ENCODE results near the gene MROH8. TPM values are rescaled to one million over a fixed set of nuclear protein-coding genes. Genes with fewer than 3 reads are reported as not detected.
"Not testable (repeated sequence)": the region's sequence is repeated elsewhere in the genome, so short reads cannot be mapped to it uniquely, and the experiment has no call there.

MROH8 gene
- total RNA-seq, 1 donor from 2014 or later: not detected

DNA sequence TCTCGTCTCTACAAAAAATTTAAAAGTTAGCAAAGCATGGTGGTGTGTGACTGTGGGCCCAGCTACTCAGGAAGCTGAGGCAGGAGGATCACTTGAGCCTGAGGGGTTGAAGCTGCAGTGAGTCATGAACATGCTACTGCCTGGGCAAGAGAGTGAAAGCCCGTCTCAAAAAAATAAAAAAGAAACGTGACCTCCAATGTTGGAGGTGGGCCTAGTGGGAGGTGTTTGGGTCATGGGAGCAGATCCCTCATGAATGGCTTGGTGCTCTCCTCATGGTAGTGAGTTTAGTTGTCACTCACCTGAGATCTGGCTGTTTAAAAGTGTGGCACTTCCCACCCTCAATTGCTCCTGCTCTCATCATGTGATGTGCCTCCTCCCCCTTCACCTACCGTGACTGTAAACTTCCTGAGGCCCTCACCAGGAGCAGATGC lies 107.9 kb downstream of the MROH8 start:
- intact Hi-C loops (cut with DNase I): no loop called here
- Histone ChIP-seq H3K4me1 (no peaks in the 10 kb centered on the region), H3K27ac (no peak overlapping the region), H3K9me3 (no peaks in the 10 kb centered on the region), H3K27me3 (no peaks in the 10 kb centered on the region), H3K36me3 (peaks cover 1 to 3% of the 10 kb centered on the region in 2 donors), H3K4me3 (no peak overlapping the region)
- TF ChIP-seq CTCF (IDR thresholded peaks at IDR 0.05): no peak
- DNase-seq (ENCODE audit: low spot score in 2 of 2): no peak

GRCh38 chr20:37069563-37069962 lies 109.8 kb downstream of the MROH8 start:
- intact Hi-C loops (cut with DNase I); H3K9me3 ChIP-seq; H3K4me1 ChIP-seq; H3K27ac ChIP-seq; DNase-seq (ENCODE audit: low spot score in 2 of 2); H3K4me3 ChIP-seq; H3K27me3 ChIP-seq: not testable (repeated sequence)
- peaks cover 6 to 20% of the 10 kb centered on the region in 2 donors for H3K36me3 ChIP-seq

- DNase-seq (ENCODE audit: low spot score in 2 of 2): no peak
- Histone ChIP-seq H3K4me3 (no peak overlapping the region), H3K27ac (no peak overlapping the region), H3K4me1 (no peaks in the 10 kb centered on the region), H3K27me3 (no peaks in the 10 kb centered on the region), H3K36me3 (peaks cover 6 to 30% of the 10 kb centered on the region in 2 donors), H3K9me3 (no peaks in the 10 kb centered on the region)
- intact Hi-C loops (cut with DNase I): no loop called here
- TF ChIP-seq CTCF (IDR thresholded peaks at IDR 0.05): no peak
Measured at GRCh38 chr20:37066168-37066567, 113.2 kb downstream of the MROH8 start.

DNA sequence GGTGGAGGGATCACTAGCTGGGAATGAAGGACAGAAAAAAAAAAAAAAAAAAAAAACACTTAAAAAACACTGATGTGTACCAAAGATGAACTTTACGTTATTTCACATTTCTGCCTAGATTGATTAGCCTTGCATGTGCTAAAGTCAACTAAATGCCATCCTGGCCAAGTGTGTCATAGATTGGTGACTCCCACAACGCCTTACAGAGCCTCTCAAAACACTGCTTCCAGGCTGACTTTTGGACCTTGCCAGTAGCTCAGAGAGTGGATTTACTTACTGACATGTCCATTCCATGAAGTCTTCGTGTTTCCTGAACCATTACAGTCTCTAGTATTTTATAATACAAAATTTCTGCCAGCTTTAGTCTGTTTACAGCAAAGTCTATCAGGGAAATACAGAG lies 124.1 kb downstream of the MROH8 start:
- no peak overlapping the region for H3K27ac ChIP-seq
- no peak overlapping the region for H3K4me3 ChIP-seq
- TF ChIP-seq CTCF (IDR thresholded peaks at IDR 0.05): no peak
- DNase-seq (ENCODE audit: low spot score in 2 of 2): no peak
- H3K36me3 ChIP-seq: peaks cover 21 to 42% of the 10 kb centered on the region in 2 donors
- H3K9me3 ChIP-seq: no peaks in the 10 kb centered on the region
- intact Hi-C loops (cut with DNase I): no loop called here
- no peaks in the 10 kb centered on the region for H3K4me1 ChIP-seq
- no peaks in the 10 kb centered on the region for H3K27me3 ChIP-seq

DNA sequence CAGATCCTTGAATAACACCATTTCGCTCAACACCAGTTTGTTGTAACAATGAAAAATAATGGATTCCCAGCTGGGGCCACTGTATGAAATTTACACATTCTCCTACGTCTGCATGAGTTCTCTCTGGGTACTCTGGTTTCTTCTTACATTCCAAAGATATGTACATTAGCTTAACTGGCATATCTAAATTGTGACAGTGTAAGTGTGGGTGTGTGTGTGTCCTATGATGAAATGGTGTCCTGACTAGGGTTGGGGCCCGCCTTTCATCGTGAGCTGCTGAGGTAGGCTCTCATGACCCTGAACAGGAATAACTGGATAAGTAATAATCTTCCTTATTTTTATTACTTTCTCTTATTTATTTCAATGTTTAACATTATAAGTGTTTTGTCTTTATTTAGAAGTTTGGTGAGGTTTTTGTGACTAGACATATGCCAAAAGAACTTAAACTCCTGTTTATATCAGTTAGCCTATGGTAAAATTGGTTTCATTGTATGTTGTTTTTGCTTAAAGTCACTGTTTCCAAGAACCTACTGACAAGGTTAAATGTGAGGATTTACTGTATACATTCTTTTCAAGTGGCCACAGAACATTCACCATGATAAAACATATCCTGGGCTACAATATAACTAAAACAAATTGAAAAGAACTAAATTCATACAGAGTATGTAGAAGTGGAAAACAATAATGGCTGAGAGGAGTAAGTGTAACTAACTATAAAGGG lies 126.0 kb downstream of the MROH8 start:
- no peaks in the 10 kb centered on the region for H3K9me3 ChIP-seq
- DNase-seq (ENCODE audit: low spot score in 2 of 2): no peak
- no peaks in the 10 kb centered on the region for H3K27me3 ChIP-seq
- H3K4me3 ChIP-seq: no peak overlapping the region
- TF ChIP-seq CTCF (IDR thresholded peaks at IDR 0.05): no peak
- no peaks in the 10 kb centered on the region for H3K4me1 ChIP-seq
- intact Hi-C loops (cut with DNase I): no loop called here
- H3K36me3 ChIP-seq: peaks cover 23 to 32% of the 10 kb centered on the region in 2 donors
- no peak overlapping the region for H3K27ac ChIP-seq

Other genes with a start within 250 kb of the MROH8 start
- 163 TPM for gene SAMHD1, start 227.8 kb downstream of the MROH8 start, total RNA-seq
- 1.9 TPM for gene RBL1, start 83.6 kb downstream of the MROH8 start, total RNA-seq
- gene RPN2, start 218 bp downstream of the MROH8 start, total RNA-seq: 114 TPM
- gene GHRH, start 82.3 kb upstream of the MROH8 start, total RNA-seq: not detected
- gene MANBAL, start 110.1 kb upstream of the MROH8 start, total RNA-seq: 70.2 TPM
- gene SRC, start 166.6 kb upstream of the MROH8 start, total RNA-seq: 67.4 TPM